Measurements from ENCODE around the gene NCOA4. TPM values are rescaled to one million over a fixed set of nuclear protein-coding genes. Genes with fewer than 3 reads are reported as not detected.
A peak's percentile ranks its signal among the peaks of the same experiment; 100 is the strongest.
"Not testable (repeated sequence)": the region's sequence is repeated elsewhere in the genome, so short reads cannot be mapped to it uniquely, and the experiment has no call there.

Gene NCOA4
- total RNA-seq, 1 donor from 2014 or later = 204 TPM

DNA sequence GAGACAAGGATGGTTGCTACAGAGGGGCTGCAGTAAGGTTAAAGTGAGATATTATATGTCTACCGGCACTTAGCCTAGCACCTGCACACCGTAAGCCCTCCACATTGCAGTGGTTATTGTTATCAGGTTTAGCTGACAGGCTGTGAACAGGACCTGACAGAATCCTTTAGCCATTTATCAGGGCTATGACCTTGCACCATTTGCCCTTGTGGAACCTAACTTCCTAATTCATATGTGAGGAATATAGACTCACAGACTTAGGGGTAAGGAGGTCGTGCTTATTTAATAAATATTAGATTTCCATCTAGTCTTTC is 10.1 kb downstream of the NCOA4 start:
- DNase-seq (ENCODE audit: low read depth, low spot score) = no peak

GRCh38 chr10:46019569-46020343 is 10.7 kb downstream of the NCOA4 start:
- DNase-seq (ENCODE audit: low read depth, low spot score) = peak; percentile 8

GRCh38 chr10:46019177-46019528 is 11.3 kb downstream of the NCOA4 start:
- no peak for DNase-seq (ENCODE audit: low read depth, low spot score)

- peak; percentile 79 for DNase-seq (ENCODE audit: low read depth, low spot score)
Measured at GRCh38 chr10:46018453-46019176, 11.8 kb downstream of the NCOA4 start.

DNA sequence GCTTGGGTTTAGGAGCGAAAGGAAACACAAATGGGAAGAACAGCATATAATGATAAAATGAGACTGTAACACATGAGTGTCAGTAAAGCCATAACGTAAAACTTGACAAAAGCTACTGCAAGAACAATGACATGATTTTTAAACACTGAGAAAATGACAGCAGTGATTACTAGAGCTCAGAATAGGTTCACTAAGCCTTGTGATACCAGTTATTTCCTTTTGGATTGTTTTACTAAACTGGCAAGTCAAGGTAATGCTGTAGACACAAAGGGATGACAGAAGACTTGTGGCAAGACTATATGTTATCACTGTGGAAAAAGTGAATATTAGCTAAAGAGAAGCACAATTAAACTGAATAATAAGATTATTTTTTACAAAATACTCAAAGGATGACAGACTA is 12.7 kb downstream of the NCOA4 start:
- DNase-seq (ENCODE audit: low read depth, low spot score) = no peak

- DNase-seq (ENCODE audit: low read depth, low spot score) = no peak
Measured at GRCh38 chr10:46016811-46017210, 13.6 kb downstream of the NCOA4 start.

DNA sequence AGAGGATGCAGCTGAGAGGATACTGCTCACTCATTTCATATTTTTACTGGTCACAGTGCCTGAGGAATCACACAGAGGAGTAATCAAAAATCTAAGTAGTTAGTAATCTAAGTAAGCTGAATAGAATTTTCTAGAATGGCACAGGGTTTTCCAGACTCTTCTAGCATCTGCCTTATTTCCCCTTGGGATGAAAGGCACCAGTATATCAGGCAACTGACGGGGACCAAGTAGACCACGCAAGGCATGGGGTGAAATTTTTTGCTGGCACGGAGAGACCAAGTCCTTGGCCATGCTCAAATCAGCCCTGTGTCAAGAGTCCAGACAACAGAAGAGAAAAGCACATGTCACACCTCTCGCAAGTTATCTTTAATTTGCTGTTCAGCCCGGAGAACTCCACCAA is 14.2 kb downstream of the NCOA4 start:
- DNase-seq (ENCODE audit: low read depth, low spot score) = no peak

- DNase-seq (ENCODE audit: low read depth, low spot score) = no peak
Measured at GRCh38 chr10:46014683-46015405, 15.6 kb downstream of the NCOA4 start.

DNA sequence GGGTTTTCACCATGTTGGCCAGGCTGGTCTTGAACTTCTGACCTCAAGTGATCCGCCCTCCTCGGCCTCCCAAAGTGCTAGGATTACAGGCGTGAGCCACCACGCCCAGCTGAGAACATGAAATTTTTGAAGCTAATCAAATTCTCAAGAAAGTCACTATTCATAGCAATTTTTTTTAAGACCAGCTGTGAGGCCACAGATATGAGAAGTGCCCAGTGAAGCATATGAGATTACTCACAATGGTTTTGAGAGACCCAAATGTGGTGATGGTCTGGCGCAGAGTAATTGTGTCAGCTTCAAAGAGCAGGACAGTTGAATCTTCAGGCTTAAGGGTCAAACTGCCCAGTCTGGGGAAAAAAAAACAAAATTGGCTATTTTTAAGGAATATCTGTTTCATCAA is 16.2 kb downstream of the NCOA4 start:
- no peak for DNase-seq (ENCODE audit: low read depth, low spot score)

- no peak for DNase-seq (ENCODE audit: low read depth, low spot score)
Measured at GRCh38 chr10:46012746-46013145, 17.7 kb downstream of the NCOA4 start.

DNA sequence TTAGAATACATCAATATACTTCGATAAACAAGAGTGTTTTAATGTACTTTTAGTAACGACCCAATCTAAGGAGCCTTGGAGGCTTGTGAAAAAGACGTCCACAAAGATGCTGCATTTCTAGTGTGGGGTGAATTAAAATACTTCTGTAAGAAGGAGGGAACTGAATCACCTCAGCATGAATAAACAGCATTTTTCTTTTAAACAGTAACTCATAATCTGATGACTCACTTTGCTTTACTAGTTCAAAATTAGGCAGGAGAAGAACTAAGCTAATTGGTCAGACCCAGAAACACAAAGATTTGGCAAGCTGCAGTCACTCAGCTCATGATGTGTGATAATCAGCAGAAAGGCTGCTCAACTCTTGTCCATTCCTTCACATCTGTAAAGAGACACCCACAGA is 24.2 kb downstream of the NCOA4 start:
- DNase-seq (ENCODE audit: low read depth, low spot score) = no peak

- DNase-seq (ENCODE audit: low read depth, low spot score) = no peak
Measured at GRCh38 chr10:46005383-46005782, 25.0 kb downstream of the NCOA4 start.

DNA sequence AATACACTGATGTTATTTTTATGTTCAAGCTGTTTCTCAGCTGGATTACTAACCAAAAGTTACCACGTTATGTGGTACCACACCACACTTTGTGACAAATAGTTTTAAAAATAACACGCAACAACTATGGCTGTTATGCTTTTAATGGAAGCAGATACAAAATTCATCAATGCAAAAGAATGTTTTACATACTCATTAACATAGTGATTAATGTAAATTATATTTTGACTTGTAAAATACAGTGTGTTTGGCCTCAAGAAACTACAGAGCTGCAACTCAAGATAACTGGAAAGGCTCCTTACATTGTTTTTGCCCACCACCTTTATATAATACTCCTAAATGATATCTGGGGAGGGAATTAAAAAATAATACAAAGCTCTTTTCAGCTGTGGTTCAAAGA is 25.5 kb downstream of the NCOA4 start:
- no peak for DNase-seq (ENCODE audit: low read depth, low spot score)

GRCh38 chr10:46002916-46003693 is 27.3 kb downstream of the NCOA4 start:
- no peak for DNase-seq (ENCODE audit: low read depth, low spot score)

DNA sequence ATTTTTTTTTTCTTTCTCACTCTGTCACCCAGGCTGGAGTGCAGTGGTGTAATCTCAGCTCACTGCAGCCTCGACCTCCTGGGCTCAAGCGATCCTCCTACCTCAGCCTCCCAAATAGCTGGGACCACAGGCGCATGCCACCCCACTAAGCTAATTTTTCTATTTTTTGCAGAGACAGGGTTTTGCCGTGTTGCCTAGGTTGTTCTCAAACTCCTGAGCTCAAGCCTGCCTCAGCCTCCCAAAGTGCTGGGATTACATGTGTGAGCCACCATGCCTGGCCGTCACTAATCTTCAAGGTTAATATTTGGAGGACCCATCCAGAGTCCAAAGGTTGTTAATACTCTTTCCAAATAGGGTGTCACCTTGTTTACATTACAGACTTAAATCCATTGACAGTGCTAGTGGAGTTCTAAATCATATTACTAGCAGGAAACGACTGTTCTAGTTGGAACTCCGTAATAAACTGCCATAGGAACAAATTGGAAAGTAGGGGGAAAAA is 28.2 kb downstream of the NCOA4 start:
- DNase-seq (ENCODE audit: low read depth, low spot score) = not testable (repeated sequence)

DNA sequence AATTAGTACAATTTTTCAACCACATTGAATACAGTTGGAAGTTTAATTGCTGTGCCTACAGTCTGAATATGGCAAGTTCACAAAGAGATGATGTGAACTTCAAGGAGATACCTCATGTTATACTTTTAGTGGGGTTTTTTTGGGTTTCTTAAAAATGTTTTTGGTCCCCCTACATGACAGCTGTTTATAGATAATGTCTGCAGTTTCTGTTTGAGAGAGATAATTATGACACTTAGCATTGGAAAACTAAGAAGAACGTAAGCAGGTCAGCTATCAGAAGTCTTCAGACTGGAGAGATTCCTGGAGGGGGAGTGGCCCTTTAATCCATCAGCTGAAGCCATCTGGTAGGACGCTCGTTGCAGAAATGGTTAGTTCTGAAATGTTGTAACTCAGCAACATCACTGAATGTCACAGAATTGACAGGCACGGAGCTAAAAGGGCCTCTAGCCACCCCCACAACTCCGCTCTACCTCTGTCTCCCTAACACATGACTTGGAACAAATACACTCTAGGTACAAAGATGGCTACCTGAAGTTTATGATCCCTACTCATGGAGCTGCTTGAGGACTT is 29.2 kb downstream of the NCOA4 start:
- no peak for DNase-seq (ENCODE audit: low read depth, low spot score)

- no peak for DNase-seq (ENCODE audit: low read depth, low spot score)
Measured at GRCh38 chr10:46000538-46000937, 29.9 kb downstream of the NCOA4 start.

- not testable (repeated sequence) for DNase-seq (ENCODE audit: low read depth, low spot score)
Measured at GRCh38 chr10:45999955-46000354, 30.5 kb downstream of the NCOA4 start.

GRCh38 chr10:45997994-45998763 is 32.2 kb downstream of the NCOA4 start:
- DNase-seq (ENCODE audit: low read depth, low spot score) = no peak

GRCh38 chr10:45997557-45997956 is 32.9 kb downstream of the NCOA4 start:
- DNase-seq (ENCODE audit: low read depth, low spot score) = no peak
